SK-N-SH (cell line): ENCODE results near the gene PERCC1. TPM values are rescaled to one million over a fixed set of nuclear protein-coding genes. Genes with fewer than 3 reads are reported as not detected.

ENCODE experiments used
- CTCF ChIA-PET: fragments of 300-600, 350-600 bp; formaldehyde crosslinking; extraction: SDS; loops from one replicate; lab custom pipeline; 2021; lab: Yijun Ruan, JAX
- POLR2A ChIA-PET: fragments of 350-600 bp; sonication (Branson Sonifier 250); formaldehyde crosslinking; extraction: SDS; loops from one replicate; lab custom pipeline; 2020; ENCODE audit warnings: antibody characterized with exemption, inconsistent platforms; lab: Yijun Ruan, JAX
- DNase-seq: peaks from one replicate; pipeline ENCODE4 v3.0.0; 2012
- H2AFZ ChIP-seq: fragments of 200-600 bp; sonication (generic); 2 replicates; pipeline ENCODE4 v1.8.1; 2016; ENCODE audit warnings: antibody characterized with exemption, mild to moderate bottlenecking, low read depth
- H3F3A ChIP-seq: fragments of 200-600 bp; sonication (generic); replicated peaks from 2 replicates; pipeline ENCODE3; 2016; ENCODE audit warnings: antibody characterized with exemption, mild to moderate bottlenecking; ENCODE audit not compliant: insufficient read depth
- H3K27ac ChIP-seq, 2 experiments: fragments of 200-500 bp in 1 of 2; fragments of 200-600 bp in 1 of 2; sonication (Bioruptor generic) in 1 of 2; sonication (generic), shearing (Covaris generic) in 1 of 2; 2 replicates each; pipeline versions ENCODE4 v1.5.1 to v1.6.1; 2014 to 2016; ENCODE audit warnings: low read depth in 2 of 2, inconsistent platforms in 1 of 2, low read length in 1 of 2, mild to moderate bottlenecking in 1 of 2, mixed read lengths in 1 of 2
- H3K27me3 ChIP-seq: fragments of 200-600 bp; sonication (generic), shearing (Covaris generic); 2 replicates; pipeline ENCODE4 v1.6.1; 2016; ENCODE audit warnings: mixed run types; ENCODE audit not compliant: insufficient read depth
- H3K36me3 ChIP-seq, 2 experiments: fragments of 200-500 bp in 1 of 2; fragments of 200-600 bp in 1 of 2; sonication (Bioruptor generic) in 1 of 2; sonication (generic) in 1 of 2; replicated peaks in 1 of 2; 2 replicates each; pipeline versions ENCODE3 to v1.5.1; 2014 to 2016; ENCODE audit warnings: low read length in 1 of 2, mild to moderate bottlenecking in 1 of 2; ENCODE audit not compliant: insufficient read depth in 2 of 2, control insufficient read depth in 1 of 2
- H3K4me1 ChIP-seq, 2 experiments: fragments of 200-500 bp in 1 of 2; fragments of 200-600 bp in 1 of 2; sonication (Bioruptor generic) in 1 of 2; sonication (generic), shearing (Covaris generic) in 1 of 2; 2 replicates each; pipeline versions ENCODE4 v1.5.1 to v1.6.1; 2014 to 2016; ENCODE audit warnings: low read depth in 1 of 2, low read length in 1 of 2, mixed run types in 1 of 2; ENCODE audit not compliant: insufficient read depth in 2 of 2, control insufficient read depth in 1 of 2
- H3K4me2 ChIP-seq: fragments of 200-600 bp; sonication (generic), shearing (Covaris generic); 2 replicates; pipeline ENCODE4 v1.6.1; 2017; ENCODE audit warnings: mixed run types
- H3K4me3 ChIP-seq, 2 experiments: fragments of 200-500 bp in 1 of 2; fragments of 200-600 bp in 1 of 2; sonication (Bioruptor generic) in 1 of 2; sonication (generic), shearing (Covaris generic) in 1 of 2; 2 replicates each; pipeline versions ENCODE4 v1.5.1 to v1.8.1; 2014 to 2016; ENCODE audit warnings: low read depth in 2 of 2, inconsistent platforms in 1 of 2, low read length in 1 of 2, mild to moderate bottlenecking in 1 of 2, mixed read lengths in 1 of 2, moderate library complexity in 1 of 2
- H3K79me2 ChIP-seq: fragments of 200-600 bp; sonication (generic); 2 replicates; pipeline ENCODE4 v1.8.1; 2017; ENCODE audit warnings: mild to moderate bottlenecking; ENCODE audit not compliant: insufficient read depth
- H3K9ac ChIP-seq: fragments of 200-600 bp; sonication (generic); 2 replicates; pipeline ENCODE4 v1.6.1; 2017; ENCODE audit warnings: mixed run types
- H3K9me2 ChIP-seq: fragments of 200-600 bp; sonication (generic); 2 replicates; pipeline ENCODE4 v1.6.1; 2017; ENCODE audit warnings: mixed run types
- H3K9me3 ChIP-seq: fragments of 200-600 bp; sonication (generic); 2 replicates; pipeline ENCODE4 v1.6.1; 2017; ENCODE audit warnings: mixed run types, mild to moderate bottlenecking, moderate library complexity
- H4K20me1 ChIP-seq: fragments of 200-600 bp; sonication (generic); 2 replicates; pipeline ENCODE4 v1.6.1; 2017; ENCODE audit warnings: mild to moderate bottlenecking, mixed run types; ENCODE audit not compliant: insufficient read depth
- CHD2 ChIP-seq: fragments of 150-350 bp; IDR thresholded peaks from 2 replicates; pipeline ENCODE4 v1.6.1; 2018; ENCODE audit warnings: low read length; ENCODE audit not compliant: partially characterized antibody
- ELF1 ChIP-seq: IDR thresholded peaks from 2 replicates; pipeline ENCODE4 v1.4.0; 2012
- FOSL2 ChIP-seq: IDR thresholded peaks from 2 replicates; pipeline ENCODE4 v1.4.0; 2012; ENCODE audit warnings: low read depth, mild to moderate bottlenecking, moderate library complexity, borderline replicate concordance
- FOXJ3 ChIP-seq: sonication (generic); formaldehyde crosslinking; IDR thresholded peaks from 2 replicates; pipeline ENCODE4 v1.5.1; 2020; ENCODE audit warnings: mild to moderate bottlenecking, missing genetic modification reagents
- FOXM1 ChIP-seq: IDR thresholded peaks from 2 replicates; pipeline ENCODE4 v1.4.0; 2012; ENCODE audit warnings: low read depth, mild to moderate bottlenecking
- GABPA ChIP-seq: IDR thresholded peaks from 2 replicates; pipeline ENCODE4 v1.4.0; 2012; ENCODE audit warnings: low read depth, mild to moderate bottlenecking
- GATA2 ChIP-seq: sonication (generic); formaldehyde crosslinking; IDR thresholded peaks from 2 replicates; pipeline ENCODE4 v1.5.0; 2020; ENCODE audit warnings: mild to moderate bottlenecking, missing genetic modification reagents
- JUND ChIP-seq: IDR thresholded peaks from 2 replicates; pipeline ENCODE4 v1.4.0; 2012
- MAX ChIP-seq: IDR thresholded peaks from 2 replicates; pipeline ENCODE4 v1.4.0; 2012; ENCODE audit warnings: low read depth
- MEF2A ChIP-seq: IDR thresholded peaks from 2 replicates; pipeline ENCODE4 v1.4.0; 2012; ENCODE audit warnings: low read depth, borderline replicate concordance
- MXI1 ChIP-seq: IDR thresholded peaks from 2 replicates; pipeline ENCODE4 v1.6.1; 2012; ENCODE audit warnings: mild to moderate bottlenecking, low read depth, low read length, improper control_type of control experiment
- NFIC ChIP-seq: IDR thresholded peaks from 2 replicates; pipeline ENCODE4 v1.4.0; 2012; ENCODE audit warnings: borderline replicate concordance
- POLR2AphosphoS5 ChIP-seq: IDR thresholded peaks from 2 replicates; pipeline ENCODE4 v1.6.1; 2012; ENCODE audit warnings: low read depth, low read length
- RAD21 ChIP-seq: IDR thresholded peaks from 2 replicates; pipeline ENCODE4 v1.6.1; 2012; ENCODE audit warnings: mild to moderate bottlenecking, low read length
- REST ChIP-seq: IDR thresholded peaks from 2 replicates; pipeline ENCODE4 v1.6.1; 2012; ENCODE audit warnings: mild to moderate bottlenecking, low read depth, low read length, moderate library complexity
- RFX5 ChIP-seq: IDR thresholded peaks from 2 replicates; pipeline ENCODE4 v1.6.1; 2012; ENCODE audit warnings: mild to moderate bottlenecking, improper control_type of control experiment, low read length
- RXRA ChIP-seq: IDR thresholded peaks from 2 replicates; pipeline ENCODE4 v1.4.0; 2012; ENCODE audit warnings: low read depth, mild to moderate bottlenecking, borderline replicate concordance
- SIN3A ChIP-seq: IDR thresholded peaks from 2 replicates; pipeline ENCODE4 v1.6.1; 2012; ENCODE audit warnings: low read depth, mild to moderate bottlenecking, low read length, moderate library complexity, borderline replicate concordance
- SMC3 ChIP-seq: IDR thresholded peaks from 2 replicates; pipeline ENCODE4 v1.6.1; 2012; ENCODE audit warnings: low read depth, low read length, improper control_type of control experiment
- TAF1 ChIP-seq: IDR thresholded peaks from 2 replicates; pipeline ENCODE4 v1.6.1; 2012; ENCODE audit warnings: low read depth, mild to moderate bottlenecking, low read length, moderate library complexity, borderline replicate concordance
- TCF12 ChIP-seq: IDR thresholded peaks from 2 replicates; pipeline ENCODE4 v1.4.0; 2012
- TEAD4 ChIP-seq: IDR thresholded peaks from 2 replicates; pipeline ENCODE4 v1.4.0; 2012; ENCODE audit warnings: mild to moderate bottlenecking, borderline replicate concordance; ENCODE audit not compliant: insufficient read depth
- USF1 ChIP-seq: IDR thresholded peaks from 2 replicates; pipeline ENCODE4 v1.4.0; 2012; ENCODE audit warnings: low read depth, borderline replicate concordance
- USF2 ChIP-seq: fragments of 150-350 bp; IDR thresholded peaks from 2 replicates; pipeline ENCODE4 v1.6.1; 2017; ENCODE audit warnings: antibody characterized with exemption, low read length, low read depth, borderline replicate concordance
- WGBS: methylation state at CpG from one replicate; pipeline ENCODE4 v1.1.6; 2017; ENCODE audit warnings: low lambda C conversion rate; 5-methylcytosine and 5-hydroxymethylcytosine counted together
- polyA plus RNA-seq, 3 experiments: library from polyadenylated mRNA; depleted of rRNA; stranded (reverse); fragments of >200 nt; gene quantifications; 2 replicates each; pipeline ENCODE4 v1.2.3, GENCODE V29; 2012

PERCC1 gene
- polyA plus RNA-seq, 1 of the 3 experiments (the other 2 are of a cell fraction), result not detected

GRCh38 chr16:1390239-1390779 is 40.6 kb upstream of the PERCC1 start:
- ChIA-PET CTCF (interaction anchor here (1.7 kb wide), 1 partner anchor 27 kb away, joined by 4 read pairs; no protein-coding TSS in a partner anchor), POLR2A (no interaction called here)
- H3K9ac ChIP-seq, result no peak overlapping the region
- TF ChIP-seq TCF12, result no peak
- TF ChIP-seq SIN3A, result no peak
- TF ChIP-seq CHD2, result no peak
- TF ChIP-seq RAD21, result no peak
- no peak for TF ChIP-seq MAX
- TF ChIP-seq SMC3, result no peak
- no peak for TF ChIP-seq POLR2AphosphoS5
- no peak for TF ChIP-seq GABPA
- TF ChIP-seq USF1, result no peak
- TF ChIP-seq NFIC, result no peak
- TF ChIP-seq MEF2A, result no peak
- TF ChIP-seq RXRA, result no peak
- TF ChIP-seq ELF1, result no peak
- no peak for TF ChIP-seq FOSL2
- no peak for TF ChIP-seq GATA2 (CRISPR knock-in tag)
- H3K27me3 ChIP-seq, result no peaks in the 10 kb centered on the region
- H3K4me3 ChIP-seq, result no peak overlapping the region
- H3K4me1 ChIP-seq, result no peaks in the 10 kb centered on the region
- H3K4me2 ChIP-seq, result no peak overlapping the region
- DNase-seq, result no peak
- H3F3A ChIP-seq, result no peaks in the 10 kb centered on the region
- H4K20me1 ChIP-seq, result no peaks in the 10 kb centered on the region
- whole genome bisulfite sequencing, result 86% methylated on average over 28 of the region's 28 CpGs
- H3K79me2 ChIP-seq, result no peaks in the 10 kb centered on the region
- H3K36me3 ChIP-seq, result peaks cover 0 to 6% of the 10 kb centered on the region in 2 experiments
- no peak overlapping the region for H2AFZ ChIP-seq
- no peaks in the 10 kb centered on the region for H3K9me2 ChIP-seq
- H3K27ac ChIP-seq, result no peak overlapping the region
- H3K9me3 ChIP-seq, result no peaks in the 10 kb centered on the region

- Histone ChIP-seq H3K27ac (no peak overlapping the region), H3K4me2 (no peak overlapping the region), H4K20me1 (no peaks in the 10 kb centered on the region), H3K4me3 (no peak overlapping the region), H3K36me3 (peaks cover 0 to 6% of the 10 kb centered on the region in 2 experiments), H3K27me3 (no peaks in the 10 kb centered on the region), H3F3A (no peaks in the 10 kb centered on the region), H3K79me2 (no peaks in the 10 kb centered on the region), H2AFZ (no peak overlapping the region), H3K9me2 (no peaks in the 10 kb centered on the region), H3K4me1 (no peaks in the 10 kb centered on the region), H3K9me3 (no peaks in the 10 kb centered on the region), H3K9ac (no peak overlapping the region)
- ChIA-PET CTCF (no interaction called here), POLR2A (no interaction called here)
- DNase-seq, result no peak
- 97% methylated on average over 17 of the region's 17 CpGs for WGBS
- TF ChIP-seq ELF1 (no peak), TEAD4 (no peak), FOXJ3 (CRISPR knock-in tag) (no peak), REST (no peak), USF1 (no peak), MXI1 (no peak), RXRA (no peak), FOSL2 (no peak), RAD21 (no peak), USF2 (no peak), JUND (no peak), RFX5 (no peak), MEF2A (no peak), TAF1 (no peak), FOXM1 (no peak)
Observed at GRCh38 chr16:1392826-1393225, 38.1 kb upstream of the PERCC1 start.
